Astrocyte (in vitro differentiated cells and primary cell): ENCODE data around the gene CTNND2. TPM values are rescaled to one million over a fixed set of nuclear protein-coding genes. Genes with fewer than 3 reads are reported as not detected.

Experiments
- DNase-seq: peaks from one replicate; pipeline ENCODE4 v3.0.0-alpha.2; 2010; ENCODE audit warnings: low read depth
- FAIRE-seq: peaks from 2 replicates; lab custom pipeline; 2011; peaks lifted over from hg19 to GRCh38; lab: Jason Lieb, UNC
- H2AFZ ChIP-seq: 2 replicates; pipeline ENCODE4 v1.6.0; 2012; ENCODE audit warnings: low read depth, low read length, inconsistent platforms
- H3K27ac ChIP-seq: 2 replicates; pipeline ENCODE4 v1.5.1; 2011; ENCODE audit warnings: low read depth, low read length, inconsistent platforms
- H3K27me3 ChIP-seq: 2 replicates; pipeline ENCODE4 v1.6.0; 2011; ENCODE audit warnings: low read length, inconsistent platforms; ENCODE audit not compliant: insufficient read depth
- H3K36me3 ChIP-seq: 2 replicates; pipeline ENCODE4 v1.5.1; 2011; ENCODE audit warnings: low read length, inconsistent platforms; ENCODE audit not compliant: insufficient read depth
- H3K4me1 ChIP-seq: 2 replicates; pipeline ENCODE4 v1.5.1; 2011; ENCODE audit warnings: low read length, inconsistent platforms; ENCODE audit not compliant: insufficient read depth
- H3K4me2 ChIP-seq: 2 replicates; pipeline ENCODE4 v1.6.0; 2012; ENCODE audit warnings: low read length, inconsistent platforms
- H3K4me3 ChIP-seq: 2 replicates; pipeline ENCODE4 v1.5.1; 2011; ENCODE audit warnings: low read depth, mild to moderate bottlenecking, low read length, inconsistent platforms; ENCODE audit not compliant: insufficient read depth
- H3K79me2 ChIP-seq: 2 replicates; pipeline ENCODE4 v1.6.0; 2012; ENCODE audit warnings: mild to moderate bottlenecking, low read length, inconsistent platforms; ENCODE audit not compliant: insufficient read depth
- H3K9ac ChIP-seq: 2 replicates; pipeline ENCODE4 v1.6.0; 2012; ENCODE audit warnings: mild to moderate bottlenecking, low read length, inconsistent platforms
- H3K9me3 ChIP-seq: 2 replicates; pipeline ENCODE4 v1.5.1; 2012; ENCODE audit warnings: low read depth, mild to moderate bottlenecking, low read length, inconsistent platforms; ENCODE audit not compliant: insufficient read depth
- H4K20me1 ChIP-seq: 2 replicates; pipeline ENCODE4 v1.6.0; 2012; ENCODE audit warnings: low read length, inconsistent platforms; ENCODE audit not compliant: insufficient read depth
- H3K27ac Mint-ChIP-seq: one replicate; pipeline ENCODE4 v1.8.0; 2021; ENCODE audit warnings: mild to moderate bottlenecking, mixed read lengths; ENCODE audit not compliant: unreplicated experiment
- H3K27me3 Mint-ChIP-seq: one replicate; pipeline ENCODE4 v1.8.0; 2021; ENCODE audit warnings: low read depth, mixed read lengths; ENCODE audit not compliant: unreplicated experiment
- H3K36me3 Mint-ChIP-seq: one replicate; pipeline ENCODE4 v1.8.0; 2021; ENCODE audit warnings: low read depth, mixed read lengths; ENCODE audit not compliant: unreplicated experiment
- H3K4me1 Mint-ChIP-seq: one replicate; pipeline ENCODE4 v1.8.0; 2021; ENCODE audit warnings: low read depth, mixed read lengths; ENCODE audit not compliant: unreplicated experiment
- H3K4me3 Mint-ChIP-seq: one replicate; pipeline ENCODE4 v1.8.0; 2021; ENCODE audit warnings: mild to moderate bottlenecking, moderate library complexity, mixed read lengths; ENCODE audit not compliant: unreplicated experiment
- H3K9me3 Mint-ChIP-seq: one replicate; pipeline ENCODE4 v1.8.0; 2021; ENCODE audit warnings: mild to moderate bottlenecking, mixed read lengths; ENCODE audit not compliant: unreplicated experiment
- EZH2 ChIP-seq: IDR thresholded peaks from 2 replicates; pipeline ENCODE4 v1.6.1; 2012; ENCODE audit warnings: mild to moderate bottlenecking, low read length, inconsistent platforms; ENCODE audit not compliant: insufficient read depth
- total RNA-seq: library from RNA; stranded (reverse); gene quantifications from 2 replicates; pipeline ENCODE4 v1.2.1, GENCODE V29; 2021
- TF ChIP-seq, protein P1 (sequence below): IDR thresholded peaks from 2 replicates; pipeline ENCODE4 v1.5.1; 2011; ENCODE audit warnings: low read depth, mild to moderate bottlenecking, inconsistent platforms, low read length, moderate library complexity; ENCODE audit not compliant: insufficient read depth

The CTNND2 gene
- total RNA-seq, 1 donor from 2014 or later, result 4.5 TPM

- Histone ChIP-seq H3K27me3 (no peaks in the 10 kb centered on the region), H3K4me1 (no peaks in the 10 kb centered on the region), H3K36me3 (no peaks in the 10 kb centered on the region), H3K9ac (no peak overlapping the region), H4K20me1 (no peaks in the 10 kb centered on the region), H3K79me2 (no peaks in the 10 kb centered on the region), H3K4me2 (no peak overlapping the region), H3K27ac (no peak overlapping the region), H2AFZ (no peak overlapping the region), H3K9me3 (no peaks in the 10 kb centered on the region), H3K4me3 (no peak overlapping the region)
- TF ChIP-seq, protein P1, sequence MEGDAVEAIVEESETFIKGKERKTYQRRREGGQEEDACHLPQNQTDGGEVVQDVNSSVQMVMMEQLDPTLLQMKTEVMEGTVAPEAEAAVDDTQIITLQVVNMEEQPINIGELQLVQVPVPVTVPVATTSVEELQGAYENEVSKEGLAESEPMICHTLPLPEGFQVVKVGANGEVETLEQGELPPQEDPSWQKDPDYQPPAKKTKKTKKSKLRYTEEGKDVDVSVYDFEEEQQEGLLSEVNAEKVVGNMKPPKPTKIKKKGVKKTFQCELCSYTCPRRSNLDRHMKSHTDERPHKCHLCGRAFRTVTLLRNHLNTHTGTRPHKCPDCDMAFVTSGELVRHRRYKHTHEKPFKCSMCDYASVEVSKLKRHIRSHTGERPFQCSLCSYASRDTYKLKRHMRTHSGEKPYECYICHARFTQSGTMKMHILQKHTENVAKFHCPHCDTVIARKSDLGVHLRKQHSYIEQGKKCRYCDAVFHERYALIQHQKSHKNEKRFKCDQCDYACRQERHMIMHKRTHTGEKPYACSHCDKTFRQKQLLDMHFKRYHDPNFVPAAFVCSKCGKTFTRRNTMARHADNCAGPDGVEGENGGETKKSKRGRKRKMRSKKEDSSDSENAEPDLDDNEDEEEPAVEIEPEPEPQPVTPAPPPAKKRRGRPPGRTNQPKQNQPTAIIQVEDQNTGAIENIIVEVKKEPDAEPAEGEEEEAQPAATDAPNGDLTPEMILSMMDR, result no peak
- TF ChIP-seq EZH2, result no peak
- Mint-ChIP-seq H3K4me1 (no peaks in the 10 kb centered on the region), H3K36me3 (no peaks in the 10 kb centered on the region), H3K9me3 (no peaks in the 10 kb centered on the region), H3K27ac (no peak overlapping the region), H3K27me3 (no peaks in the 10 kb centered on the region), H3K4me3 (no peak overlapping the region)
- DNase-seq, result no peak
- no peak for FAIRE-seq
Measured at GRCh38 chr5:11878814-11879213, 25.4 kb downstream of the CTNND2 start.

DNA sequence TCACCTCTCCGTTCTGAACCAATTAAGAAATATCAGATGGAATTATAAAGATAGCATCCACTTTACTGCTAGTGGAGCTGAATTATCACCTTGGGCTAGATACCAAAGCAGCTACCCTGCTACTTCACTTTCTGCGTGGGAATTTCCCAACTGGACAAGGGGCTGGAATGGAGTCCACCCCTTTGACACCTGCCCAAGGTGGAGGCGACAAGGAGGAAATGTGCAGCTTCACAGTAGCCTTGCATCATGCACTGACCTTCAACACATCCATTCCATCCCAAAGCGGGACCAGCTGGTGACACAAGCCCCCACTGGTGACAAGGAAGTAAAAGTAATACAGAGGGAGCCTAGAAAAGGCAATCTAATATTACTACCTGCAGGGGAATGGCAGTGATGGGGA lies 30.7 kb downstream of the CTNND2 start:
- Histone ChIP-seq H2AFZ (no peak overlapping the region), H3K9me3 (peaks cover 3% of the 10 kb centered on the region), H3K4me3 (no peak overlapping the region), H3K27me3 (no peaks in the 10 kb centered on the region), H3K27ac (no peak overlapping the region), H3K36me3 (no peaks in the 10 kb centered on the region), H3K79me2 (no peaks in the 10 kb centered on the region), H4K20me1 (no peaks in the 10 kb centered on the region), H3K4me2 (no peak overlapping the region), H3K4me1 (no peaks in the 10 kb centered on the region), H3K9ac (no peak overlapping the region)
- H3K27ac Mint-ChIP-seq, result no peak overlapping the region
- no peak for DNase-seq
- H3K27me3 Mint-ChIP-seq, result no peaks in the 10 kb centered on the region
- TF ChIP-seq, protein P1, result no peak
- no peak for TF ChIP-seq EZH2
- no peaks in the 10 kb centered on the region for H3K4me1 Mint-ChIP-seq
- H3K9me3 Mint-ChIP-seq, result no peaks in the 10 kb centered on the region
- no peak for FAIRE-seq
- H3K4me3 Mint-ChIP-seq, result no peak overlapping the region
- no peaks in the 10 kb centered on the region for H3K36me3 Mint-ChIP-seq

DNA sequence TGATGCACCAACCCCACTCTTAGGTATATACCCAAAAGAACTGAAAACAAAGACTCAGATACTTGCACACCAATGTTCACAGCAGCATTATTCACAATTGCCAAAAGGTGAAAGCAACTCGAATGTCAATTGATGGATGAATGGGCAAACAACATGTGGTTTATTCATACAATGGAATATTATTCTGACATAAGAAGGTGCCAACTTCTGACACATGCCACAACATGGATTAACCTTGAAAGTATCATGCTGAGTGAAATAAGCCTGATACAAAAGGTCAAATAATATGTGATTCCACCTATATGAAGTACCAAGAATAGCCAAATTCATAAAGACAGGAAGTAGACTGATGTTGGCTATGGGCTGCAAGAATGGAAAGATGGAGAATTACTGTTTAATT lies 35.0 kb downstream of the CTNND2 start:
- Histone ChIP-seq H3K79me2 (no peaks in the 10 kb centered on the region), H3K4me3 (no peak overlapping the region), H2AFZ (no peak overlapping the region), H3K4me1 (no peaks in the 10 kb centered on the region), H4K20me1 (no peaks in the 10 kb centered on the region), H3K27me3 (no peaks in the 10 kb centered on the region), H3K9me3 (peaks cover 3% of the 10 kb centered on the region), H3K4me2 (no peak overlapping the region), H3K27ac (no peak overlapping the region), H3K9ac (no peak overlapping the region), H3K36me3 (no peaks in the 10 kb centered on the region)
- FAIRE-seq, result no peak
- no peaks in the 10 kb centered on the region for H3K9me3 Mint-ChIP-seq
- no peak overlapping the region for H3K27ac Mint-ChIP-seq
- peaks cover 1% of the 10 kb centered on the region for H3K36me3 Mint-ChIP-seq
- no peaks in the 10 kb centered on the region for H3K4me1 Mint-ChIP-seq
- no peaks in the 10 kb centered on the region for H3K27me3 Mint-ChIP-seq
- no peak for DNase-seq
- TF ChIP-seq EZH2, result no peak
- TF ChIP-seq, protein P1, result no peak
- no peak overlapping the region for H3K4me3 Mint-ChIP-seq
